ENCODE measurements around the gene RBBP7.

RBBP7 gene

GRCh38 chrX:16825264-16826035, 44.7 kb downstream of the RBBP7 start:
- no peak for DNase-seq (ENCODE audit: low spot score)

GRCh38 chrX:16822723-16823122, 47.4 kb downstream of the RBBP7 start:
- DNase-seq (ENCODE audit: low spot score) = no peak

GRCh38 chrX:16819634-16820033, 50.5 kb downstream of the RBBP7 start:
- DNase-seq (ENCODE audit: low spot score) = no peak

GRCh38 chrX:16814597-16814996, 55.6 kb downstream of the RBBP7 start:
- no peak for DNase-seq (ENCODE audit: low spot score)

GRCh38 chrX:16807976-16808542, 62.1 kb downstream of the RBBP7 start:
- no peak for DNase-seq (ENCODE audit: low spot score)

- DNase-seq (ENCODE audit: low spot score) = no peak
Measured at GRCh38 chrX:16807548-16807947, 62.6 kb downstream of the RBBP7 start.

GRCh38 chrX:16804923-16805464, 65.2 kb downstream of the RBBP7 start:
- no peak for DNase-seq (ENCODE audit: low spot score)

- no peak for DNase-seq (ENCODE audit: low spot score)
Measured at GRCh38 chrX:16797841-16798240, 72.3 kb downstream of the RBBP7 start.

GRCh38 chrX:16797358-16797757, 72.8 kb downstream of the RBBP7 start:
- DNase-seq (ENCODE audit: low spot score) = no peak

GRCh38 chrX:16796298-16796697, 73.9 kb downstream of the RBBP7 start:
- no peak for DNase-seq (ENCODE audit: low spot score)

Data from CD4-positive, alpha-beta T cell treated with Interleukin-2 at 100 ng/mL for 4 hours (primary cell).